ENCODE data around the gene FAM184A. TPM values are rescaled to one million over a fixed set of nuclear protein-coding genes. Genes with fewer than 3 reads are reported as not detected.

Gene FAM184A
- polyA plus RNA-seq, 1 donor (not counting 4 experiments of a cell fraction or from before 2014, with no cell fraction given), result 0.20 TPM

DNA sequence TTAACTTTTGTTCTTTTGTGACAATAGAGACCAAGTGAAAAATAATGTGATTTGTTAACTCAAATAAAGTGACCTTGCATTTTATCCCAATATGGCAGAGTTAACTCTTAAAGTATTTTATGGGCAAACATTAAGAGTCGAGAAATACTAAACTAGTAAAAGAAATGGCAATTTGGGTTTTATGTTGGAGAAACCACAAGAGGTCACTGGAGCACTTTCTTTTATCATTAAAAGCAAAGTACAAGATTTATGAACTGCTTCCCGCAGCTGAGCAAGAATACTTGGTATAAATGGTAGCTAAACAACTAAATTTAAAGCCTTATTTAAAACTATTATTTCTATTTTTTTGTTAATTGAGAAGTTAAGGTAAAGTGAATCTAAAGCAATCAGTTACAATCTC lies 110.0 kb downstream of the FAM184A start:
- no peak for DNase-seq (ENCODE audit: low read depth, low spot score)
- H4K20me1 ChIP-seq (ENCODE audit: control insufficient read depth, extremely low read depth, insufficient read depth, low read length), result no peaks in the 10 kb centered on the region
- TF ChIP-seq, protein P1, sequence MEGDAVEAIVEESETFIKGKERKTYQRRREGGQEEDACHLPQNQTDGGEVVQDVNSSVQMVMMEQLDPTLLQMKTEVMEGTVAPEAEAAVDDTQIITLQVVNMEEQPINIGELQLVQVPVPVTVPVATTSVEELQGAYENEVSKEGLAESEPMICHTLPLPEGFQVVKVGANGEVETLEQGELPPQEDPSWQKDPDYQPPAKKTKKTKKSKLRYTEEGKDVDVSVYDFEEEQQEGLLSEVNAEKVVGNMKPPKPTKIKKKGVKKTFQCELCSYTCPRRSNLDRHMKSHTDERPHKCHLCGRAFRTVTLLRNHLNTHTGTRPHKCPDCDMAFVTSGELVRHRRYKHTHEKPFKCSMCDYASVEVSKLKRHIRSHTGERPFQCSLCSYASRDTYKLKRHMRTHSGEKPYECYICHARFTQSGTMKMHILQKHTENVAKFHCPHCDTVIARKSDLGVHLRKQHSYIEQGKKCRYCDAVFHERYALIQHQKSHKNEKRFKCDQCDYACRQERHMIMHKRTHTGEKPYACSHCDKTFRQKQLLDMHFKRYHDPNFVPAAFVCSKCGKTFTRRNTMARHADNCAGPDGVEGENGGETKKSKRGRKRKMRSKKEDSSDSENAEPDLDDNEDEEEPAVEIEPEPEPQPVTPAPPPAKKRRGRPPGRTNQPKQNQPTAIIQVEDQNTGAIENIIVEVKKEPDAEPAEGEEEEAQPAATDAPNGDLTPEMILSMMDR (optimal IDR thresholded peaks at IDR 0.05 in 1 of 3, IDR thresholded peaks at IDR 0.05 in 1 of 3, conservative IDR thresholded peaks at IDR 0.05 in 1 of 3; ENCODE audit: extremely low read depth in 1 of 3, insufficient read depth in 2 of 3, low read length in 3 of 3), result peak in 1 of 3 experiments; percentile 3
- TF ChIP-seq EZH2 (IDR thresholded peaks at IDR 0.05; ENCODE audit: low read length), result no peak

DNA sequence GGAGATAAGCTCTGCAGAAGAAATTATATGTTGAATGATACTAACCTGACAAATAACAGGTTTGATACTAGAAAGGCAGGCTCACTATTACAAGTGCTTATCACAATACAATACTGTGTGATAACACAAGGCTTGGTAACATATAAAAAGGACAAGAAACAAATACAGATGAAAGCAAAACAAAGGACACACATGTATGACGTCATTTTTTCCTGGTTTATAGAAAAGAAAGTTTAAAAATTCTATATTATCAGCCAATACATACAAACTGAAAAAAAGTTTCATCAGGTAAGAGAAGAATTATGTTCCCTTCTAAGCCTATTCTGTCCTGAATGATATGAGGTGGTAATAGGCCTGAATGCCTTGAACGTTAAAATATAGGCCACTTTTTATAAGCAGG lies 111.2 kb downstream of the FAM184A start:
- no peaks in the 10 kb centered on the region for H3K9me1 ChIP-seq (ENCODE audit: control insufficient read depth, extremely low read depth, insufficient read depth, low read length)
- H3K9ac ChIP-seq (ENCODE audit: control insufficient read depth, extremely low read depth, insufficient read depth, low read length), result no peak overlapping the region
- no peaks in the 10 kb centered on the region for H4K20me1 ChIP-seq (ENCODE audit: control insufficient read depth, extremely low read depth, insufficient read depth, low read length)
- no peaks in the 10 kb centered on the region for H3K27me3 ChIP-seq (ENCODE audit: control insufficient read depth, extremely low read depth, insufficient read depth, low read length)
- dilution Hi-C loops (cut with MboI; ENCODE audit: extremely low pct_ligation_motif_present, low sequenced_read_pairs), result loop anchor here (25.0 kb wide), 1 partner anchor 145 kb away; no protein-coding TSS in a partner anchor
- H3K79me2 ChIP-seq (ENCODE audit: control insufficient read depth, insufficient read depth, low read length), result no peaks in the 10 kb centered on the region
- FAIRE-seq, result no peak
- DNase-seq (ENCODE audit: low read depth, low spot score), result no peak
- H3K27ac ChIP-seq (ENCODE audit: control insufficient read depth, insufficient read depth, low read length), result no peak overlapping the region
- H3K36me3 ChIP-seq (ENCODE audit: control insufficient read depth in 2 of 2, extremely low read depth in 1 of 2, insufficient read depth in 2 of 2, low read length in 2 of 2), result no peaks in the 10 kb centered on the region
- no peaks in the 10 kb centered on the region for H3K9me3 ChIP-seq (ENCODE audit: control insufficient read depth, low read depth, low read length)
- H3K4me3 ChIP-seq (ENCODE audit: control insufficient read depth in 2 of 3, extremely low read depth in 1 of 3, insufficient read depth in 2 of 3, low read depth in 1 of 3, low read length in 3 of 3), result no peak overlapping the region
- H2AFZ ChIP-seq (ENCODE audit: control insufficient read depth, low read length), result no peak overlapping the region
- H3K4me2 ChIP-seq (ENCODE audit: control insufficient read depth, extremely low read depth, insufficient read depth, low read depth, low read length), result no peak overlapping the region
- H3K4me1 ChIP-seq (ENCODE audit: control insufficient read depth, extremely low read depth, insufficient read depth, low read length), result no peaks in the 10 kb centered on the region
- TF ChIP-seq, protein P1 (optimal IDR thresholded peaks at IDR 0.05 in 1 of 3, IDR thresholded peaks at IDR 0.05 in 1 of 3, conservative IDR thresholded peaks at IDR 0.05 in 1 of 3; ENCODE audit: extremely low read depth in 1 of 3, insufficient read depth in 2 of 3, low read length in 3 of 3), result no peak
- TF ChIP-seq EZH2 (IDR thresholded peaks at IDR 0.05; ENCODE audit: low read length), result no peak

More for the DNA sequence above, 110.0 kb downstream of the FAM184A start:
- Histone ChIP-seq H3K4me3 (ENCODE audit: control insufficient read depth in 2 of 3, extremely low read depth in 1 of 3, insufficient read depth in 2 of 3, low read depth in 1 of 3, low read length in 3 of 3) (no peak overlapping the region), H3K9me3 (ENCODE audit: control insufficient read depth, low read depth, low read length) (no peaks in the 10 kb centered on the region), H3K9me1 (ENCODE audit: control insufficient read depth, extremely low read depth, insufficient read depth, low read length) (no peaks in the 10 kb centered on the region), H3K79me2 (ENCODE audit: control insufficient read depth, insufficient read depth, low read length) (no peaks in the 10 kb centered on the region), H2AFZ (ENCODE audit: control insufficient read depth, low read length) (no peak overlapping the region), H3K27ac (ENCODE audit: control insufficient read depth, insufficient read depth, low read length) (no peak overlapping the region), H3K4me2 (ENCODE audit: control insufficient read depth, extremely low read depth, insufficient read depth, low read depth, low read length) (no peak overlapping the region), H3K9ac (ENCODE audit: control insufficient read depth, extremely low read depth, insufficient read depth, low read length) (no peak overlapping the region), H3K4me1 (ENCODE audit: control insufficient read depth, extremely low read depth, insufficient read depth, low read length) (no peaks in the 10 kb centered on the region), H3K27me3 (ENCODE audit: control insufficient read depth, extremely low read depth, insufficient read depth, low read length) (no peaks in the 10 kb centered on the region), H3K36me3 (ENCODE audit: control insufficient read depth in 2 of 2, extremely low read depth in 1 of 2, insufficient read depth in 2 of 2, low read length in 2 of 2) (no peaks in the 10 kb centered on the region)
- dilution Hi-C loops (cut with MboI; ENCODE audit: extremely low pct_ligation_motif_present, low sequenced_read_pairs), result loop anchor here (25.0 kb wide), 1 partner anchor 144 kb away; no protein-coding TSS in a partner anchor
- FAIRE-seq, result no peak

All from keratinocyte (primary cell).